ENCODE measurements around the gene C9orf40.

The C9orf40 gene

GRCh38 chr9:74961496-74961895, 8.8 kb upstream of the C9orf40 start:
- H3K4me3 Mint-ChIP-seq, result no peak overlapping the region
- peaks cover 30% of the 10 kb centered on the region for H3K9me3 Mint-ChIP-seq
- TF ChIP-seq CTCF (IDR thresholded peaks at IDR 0.05; ENCODE audit: unreplicated experiment in 3 of 3), result no peak
- peaks cover 25% of the 10 kb centered on the region for H3K36me3 Mint-ChIP-seq (ENCODE audit: low read depth)
- no peaks in the 10 kb centered on the region for H3K27me3 Mint-ChIP-seq (ENCODE audit: low read depth)
- H3K27ac Mint-ChIP-seq, result no peak overlapping the region
- H3K4me1 Mint-ChIP-seq, result no peaks in the 10 kb centered on the region

- H3K36me3 Mint-ChIP-seq (ENCODE audit: low read depth), result peaks cover 25% of the 10 kb centered on the region
- H3K4me3 Mint-ChIP-seq, result no peak overlapping the region
- TF ChIP-seq CTCF (IDR thresholded peaks at IDR 0.05; ENCODE audit: unreplicated experiment in 3 of 3), result no peak
- no peak overlapping the region for H3K27ac Mint-ChIP-seq
- H3K27me3 Mint-ChIP-seq (ENCODE audit: low read depth), result no peaks in the 10 kb centered on the region
- no peaks in the 10 kb centered on the region for H3K4me1 Mint-ChIP-seq
- peaks cover 30% of the 10 kb centered on the region for H3K9me3 Mint-ChIP-seq
Observed at GRCh38 chr9:74960561-74960960, 7.8 kb upstream of the C9orf40 start.

- H3K4me3 Mint-ChIP-seq, result no peak overlapping the region
Observed at GRCh38 chr9:74958587-74958986, 5.9 kb upstream of the C9orf40 start.

GRCh38 chr9:74953235-74953751, 581 bp upstream of the C9orf40 start:
- H3K36me3 Mint-ChIP-seq (ENCODE audit: low read depth), result no peaks in the 10 kb centered on the region
- peak overlapping the region; percentile 86 to 93 (median 90) for H3K4me3 Mint-ChIP-seq
- peaks cover 20% of the 10 kb centered on the region for H3K4me1 Mint-ChIP-seq
- no peak for TF ChIP-seq CTCF (IDR thresholded peaks at IDR 0.05; ENCODE audit: unreplicated experiment in 3 of 3)
- peaks cover 5% of the 10 kb centered on the region for H3K27me3 Mint-ChIP-seq (ENCODE audit: low read depth)
- peak overlapping the region; percentile 90 to 94 (median 91) for H3K27ac Mint-ChIP-seq
- H3K9me3 Mint-ChIP-seq, result no peaks in the 10 kb centered on the region

More at GRCh38 chr9:74958587-74958986, 5.9 kb upstream of the C9orf40 start:
- H3K27ac Mint-ChIP-seq, result no peak overlapping the region
- peaks cover 22% of the 10 kb centered on the region for H3K36me3 Mint-ChIP-seq (ENCODE audit: low read depth)
- no peak for TF ChIP-seq CTCF (IDR thresholded peaks at IDR 0.05; ENCODE audit: unreplicated experiment in 3 of 3)
- H3K4me1 Mint-ChIP-seq, result peaks cover 4% of the 10 kb centered on the region
- H3K27me3 Mint-ChIP-seq (ENCODE audit: low read depth), result no peaks in the 10 kb centered on the region
- peaks cover 23% of the 10 kb centered on the region for H3K9me3 Mint-ChIP-seq

GRCh38 chr9:74951725-74952151, 974 bp downstream of the C9orf40 start:
- no peak for TF ChIP-seq CTCF (IDR thresholded peaks at IDR 0.05; ENCODE audit: unreplicated experiment in 3 of 3)

GRCh38 chr9:74951107-74951720, 1.5 kb downstream of the C9orf40 start:
- TF ChIP-seq CTCF (IDR thresholded peaks at IDR 0.05; ENCODE audit: unreplicated experiment in 3 of 3), result no peak
- Mint-ChIP-seq H3K27me3 (ENCODE audit: low read depth) (peaks cover 5% of the 10 kb centered on the region), H3K4me1 (peaks cover 20% of the 10 kb centered on the region), H3K9me3 (no peaks in the 10 kb centered on the region), H3K27ac (peak overlapping the region; percentile 82 to 96 (median 94)), H3K4me3 (peak overlapping the region; percentile 97 to 99 (median 99)), H3K36me3 (ENCODE audit: low read depth) (peaks cover 3% of the 10 kb centered on the region)

More at GRCh38 chr9:74951725-74952151, 974 bp downstream of the C9orf40 start:
- Mint-ChIP-seq H3K27ac (peak overlapping the region; percentile 82 to 96 (median 94)), H3K4me1 (peaks cover 20% of the 10 kb centered on the region), H3K27me3 (ENCODE audit: low read depth) (peaks cover 5% of the 10 kb centered on the region), H3K9me3 (no peaks in the 10 kb centered on the region), H3K36me3 (ENCODE audit: low read depth) (peaks cover 3% of the 10 kb centered on the region), H3K4me3 (peak overlapping the region; percentile 97 to 99 (median 99))
